Measurements from ENCODE around the gene B3GAT1.

DNA sequence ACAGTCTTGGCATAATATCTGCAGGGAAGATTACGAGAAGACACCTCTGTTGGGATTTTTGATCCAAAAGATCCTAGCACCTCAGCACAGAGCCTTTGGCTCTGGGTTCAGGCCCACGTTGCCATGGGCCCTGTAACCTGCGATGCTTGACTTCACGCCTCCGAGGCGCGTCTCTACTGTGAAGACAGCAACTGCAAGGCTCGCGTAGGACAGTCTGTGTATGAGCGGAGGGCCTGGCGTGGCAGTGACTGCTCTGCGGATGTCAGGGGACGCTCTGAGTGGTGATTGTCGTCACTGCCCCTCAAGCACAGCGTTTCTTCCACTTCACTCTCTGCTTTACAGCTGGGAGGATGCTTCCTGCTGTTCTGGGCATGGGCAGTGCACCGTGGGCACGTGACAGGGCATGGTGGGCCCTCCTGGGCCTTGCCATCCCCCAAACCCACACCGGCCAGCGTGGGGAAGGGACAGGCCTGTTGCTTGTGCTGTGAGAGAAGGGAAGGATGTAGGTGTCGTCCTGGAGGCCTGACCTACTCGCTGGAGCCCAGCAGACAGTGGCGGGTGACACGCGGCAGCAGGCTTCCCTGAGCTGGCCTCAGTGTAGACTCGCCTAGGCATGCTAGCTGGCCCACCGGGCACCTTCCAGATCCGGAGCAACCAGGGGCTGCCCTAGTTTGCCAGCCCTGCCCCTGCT, 53.7 kb downstream of the B3GAT1 start:
- no peak for TF ChIP-seq YY1 (IDR thresholded peaks at IDR 0.05; ENCODE audit: extremely low read depth, insufficient replicate concordance, low read depth, low read length)
- TF ChIP-seq, protein P1, sequence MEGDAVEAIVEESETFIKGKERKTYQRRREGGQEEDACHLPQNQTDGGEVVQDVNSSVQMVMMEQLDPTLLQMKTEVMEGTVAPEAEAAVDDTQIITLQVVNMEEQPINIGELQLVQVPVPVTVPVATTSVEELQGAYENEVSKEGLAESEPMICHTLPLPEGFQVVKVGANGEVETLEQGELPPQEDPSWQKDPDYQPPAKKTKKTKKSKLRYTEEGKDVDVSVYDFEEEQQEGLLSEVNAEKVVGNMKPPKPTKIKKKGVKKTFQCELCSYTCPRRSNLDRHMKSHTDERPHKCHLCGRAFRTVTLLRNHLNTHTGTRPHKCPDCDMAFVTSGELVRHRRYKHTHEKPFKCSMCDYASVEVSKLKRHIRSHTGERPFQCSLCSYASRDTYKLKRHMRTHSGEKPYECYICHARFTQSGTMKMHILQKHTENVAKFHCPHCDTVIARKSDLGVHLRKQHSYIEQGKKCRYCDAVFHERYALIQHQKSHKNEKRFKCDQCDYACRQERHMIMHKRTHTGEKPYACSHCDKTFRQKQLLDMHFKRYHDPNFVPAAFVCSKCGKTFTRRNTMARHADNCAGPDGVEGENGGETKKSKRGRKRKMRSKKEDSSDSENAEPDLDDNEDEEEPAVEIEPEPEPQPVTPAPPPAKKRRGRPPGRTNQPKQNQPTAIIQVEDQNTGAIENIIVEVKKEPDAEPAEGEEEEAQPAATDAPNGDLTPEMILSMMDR (IDR thresholded peaks at IDR 0.05 in 2 of 3, conservative IDR thresholded peaks at IDR 0.05 in 1 of 3; ENCODE audit: borderline replicate concordance in 1 of 3, insufficient read depth in 1 of 3, low read depth in 2 of 3, low read length in 2 of 3): no peak

All from HCT116 (cell line).